ENCODE measurements around the gene ROBO4.
A peak's percentile ranks its signal among the peaks of the same experiment; 100 is the strongest.

Gene ROBO4

GRCh38 chr11:124896071-124896750 lies 1.5 kb downstream of the ROBO4 start:
- Histone ChIP-seq H3K27ac (ENCODE audit: low read length) (no peak overlapping the region), H3K4me1 (ENCODE audit: control insufficient read depth, insufficient read depth, low read length) (peaks cover 19% of the 10 kb centered on the region), H3K36me3 (ENCODE audit: control insufficient read depth in 2 of 2, insufficient read depth in 2 of 2, low read length in 2 of 2) (no peaks in the 10 kb centered on the region), H3K4me3 (ENCODE audit: low read length in 2 of 2) (peak overlapping the region in 1 of 2 donors; percentile 55), H3K9me3 (ENCODE audit: control insufficient read depth in 2 of 2, low read length in 2 of 2) (no peaks in the 10 kb centered on the region), H3K9ac (ENCODE audit: low read length in 2 of 2) (no peak overlapping the region), H3K27me3 (ENCODE audit: control insufficient read depth in 1 of 2, insufficient read depth in 2 of 2, low read length in 2 of 2) (no peaks in the 10 kb centered on the region)

- no peaks in the 10 kb centered on the region for H3K36me3 ChIP-seq (ENCODE audit: control insufficient read depth in 2 of 2, insufficient read depth in 2 of 2, low read length in 2 of 2)
- no peak overlapping the region for H3K4me3 ChIP-seq (ENCODE audit: low read length in 2 of 2)
- peaks cover 0 to 3% of the 10 kb centered on the region in 2 donors for H3K27me3 ChIP-seq (ENCODE audit: control insufficient read depth in 1 of 2, insufficient read depth in 2 of 2, low read length in 2 of 2)
- H3K4me1 ChIP-seq (ENCODE audit: control insufficient read depth, insufficient read depth, low read length) = peaks cover 24% of the 10 kb centered on the region
- no peak overlapping the region for H3K27ac ChIP-seq (ENCODE audit: low read length)
- no peaks in the 10 kb centered on the region for H3K9me3 ChIP-seq (ENCODE audit: control insufficient read depth in 2 of 2, low read length in 2 of 2)
- no peak overlapping the region for H3K9ac ChIP-seq (ENCODE audit: low read length in 2 of 2)
Observed at GRCh38 chr11:124895471-124895971, 2.1 kb downstream of the ROBO4 start.

- Histone ChIP-seq H3K27ac (ENCODE audit: low read length) (no peak overlapping the region), H3K36me3 (ENCODE audit: control insufficient read depth in 2 of 2, insufficient read depth in 2 of 2, low read length in 2 of 2) (no peaks in the 10 kb centered on the region), H3K9me3 (ENCODE audit: control insufficient read depth in 2 of 2, low read length in 2 of 2) (no peaks in the 10 kb centered on the region), H3K9ac (ENCODE audit: low read length in 2 of 2) (no peak overlapping the region), H3K4me1 (ENCODE audit: control insufficient read depth, insufficient read depth, low read length) (peaks cover 24% of the 10 kb centered on the region), H3K4me3 (ENCODE audit: low read length in 2 of 2) (no peak overlapping the region), H3K27me3 (ENCODE audit: control insufficient read depth in 1 of 2, insufficient read depth in 2 of 2, low read length in 2 of 2) (peaks cover 0 to 3% of the 10 kb centered on the region in 2 donors)
Observed at GRCh38 chr11:124894606-124895430, 2.8 kb downstream of the ROBO4 start.

GRCh38 chr11:124893781-124894401 lies 3.8 kb downstream of the ROBO4 start:
- no peak overlapping the region for H3K4me3 ChIP-seq (ENCODE audit: low read length in 2 of 2)
- peaks cover 0 to 3% of the 10 kb centered on the region in 2 donors for H3K27me3 ChIP-seq (ENCODE audit: control insufficient read depth in 1 of 2, insufficient read depth in 2 of 2, low read length in 2 of 2)
- H3K9me3 ChIP-seq (ENCODE audit: control insufficient read depth in 2 of 2, low read length in 2 of 2) = no peaks in the 10 kb centered on the region
- H3K4me1 ChIP-seq (ENCODE audit: control insufficient read depth, insufficient read depth, low read length) = peaks cover 24% of the 10 kb centered on the region
- H3K27ac ChIP-seq (ENCODE audit: low read length) = no peak overlapping the region
- no peaks in the 10 kb centered on the region for H3K36me3 ChIP-seq (ENCODE audit: control insufficient read depth in 2 of 2, insufficient read depth in 2 of 2, low read length in 2 of 2)
- H3K9ac ChIP-seq (ENCODE audit: low read length in 2 of 2) = no peak overlapping the region

- peaks cover under 1 to 5% of the 10 kb centered on the region in 2 donors for H3K27me3 ChIP-seq (ENCODE audit: control insufficient read depth in 1 of 2, insufficient read depth in 2 of 2, low read length in 2 of 2)
- no peak overlapping the region for H3K27ac ChIP-seq (ENCODE audit: low read length)
- H3K9me3 ChIP-seq (ENCODE audit: control insufficient read depth in 2 of 2, low read length in 2 of 2) = no peaks in the 10 kb centered on the region
- H3K9ac ChIP-seq (ENCODE audit: low read length in 2 of 2) = no peak overlapping the region
- H3K4me3 ChIP-seq (ENCODE audit: low read length in 2 of 2) = no peak overlapping the region
- H3K36me3 ChIP-seq (ENCODE audit: control insufficient read depth in 2 of 2, insufficient read depth in 2 of 2, low read length in 2 of 2) = no peaks in the 10 kb centered on the region
- H3K4me1 ChIP-seq (ENCODE audit: control insufficient read depth, insufficient read depth, low read length) = peaks cover 21% of the 10 kb centered on the region
Observed at GRCh38 chr11:124892750-124893454, 4.8 kb downstream of the ROBO4 start.

- H3K4me1 ChIP-seq (ENCODE audit: control insufficient read depth, insufficient read depth, low read length) = peaks cover 16% of the 10 kb centered on the region
- H3K9ac ChIP-seq (ENCODE audit: low read length in 2 of 2) = no peak overlapping the region
- H3K27me3 ChIP-seq (ENCODE audit: control insufficient read depth in 1 of 2, insufficient read depth in 2 of 2, low read length in 2 of 2) = peaks cover 4 to 5% of the 10 kb centered on the region in 2 donors
- H3K9me3 ChIP-seq (ENCODE audit: control insufficient read depth in 2 of 2, low read length in 2 of 2) = no peaks in the 10 kb centered on the region
- H3K4me3 ChIP-seq (ENCODE audit: low read length in 2 of 2) = no peak overlapping the region
- H3K36me3 ChIP-seq (ENCODE audit: control insufficient read depth in 2 of 2, insufficient read depth in 2 of 2, low read length in 2 of 2) = no peaks in the 10 kb centered on the region
- no peak overlapping the region for H3K27ac ChIP-seq (ENCODE audit: low read length)
Observed at GRCh38 chr11:124892146-124892545, 5.5 kb downstream of the ROBO4 start.

GRCh38 chr11:124891373-124891861 lies 6.2 kb downstream of the ROBO4 start:
- Histone ChIP-seq H3K9me3 (ENCODE audit: control insufficient read depth in 2 of 2, low read length in 2 of 2) (no peaks in the 10 kb centered on the region), H3K4me3 (ENCODE audit: low read length in 2 of 2) (no peak overlapping the region), H3K27me3 (ENCODE audit: control insufficient read depth in 1 of 2, insufficient read depth in 2 of 2, low read length in 2 of 2) (peaks cover 4 to 8% of the 10 kb centered on the region in 2 donors), H3K36me3 (ENCODE audit: control insufficient read depth in 2 of 2, insufficient read depth in 2 of 2, low read length in 2 of 2) (no peaks in the 10 kb centered on the region), H3K4me1 (ENCODE audit: control insufficient read depth, insufficient read depth, low read length) (peaks cover 16% of the 10 kb centered on the region), H3K9ac (ENCODE audit: low read length in 2 of 2) (no peak overlapping the region), H3K27ac (ENCODE audit: low read length) (no peak overlapping the region)

GRCh38 chr11:124890683-124891372 lies 6.8 kb downstream of the ROBO4 start:
- peaks cover 5 to 8% of the 10 kb centered on the region in 2 donors for H3K27me3 ChIP-seq (ENCODE audit: control insufficient read depth in 1 of 2, insufficient read depth in 2 of 2, low read length in 2 of 2)
- H3K4me3 ChIP-seq (ENCODE audit: low read length in 2 of 2) = no peak overlapping the region
- H3K36me3 ChIP-seq (ENCODE audit: control insufficient read depth in 2 of 2, insufficient read depth in 2 of 2, low read length in 2 of 2) = no peaks in the 10 kb centered on the region
- H3K9me3 ChIP-seq (ENCODE audit: control insufficient read depth in 2 of 2, low read length in 2 of 2) = no peaks in the 10 kb centered on the region
- H3K27ac ChIP-seq (ENCODE audit: low read length) = no peak overlapping the region
- H3K4me1 ChIP-seq (ENCODE audit: control insufficient read depth, insufficient read depth, low read length) = peaks cover 13% of the 10 kb centered on the region
- H3K9ac ChIP-seq (ENCODE audit: low read length in 2 of 2) = no peak overlapping the region

- Histone ChIP-seq H3K9ac (ENCODE audit: low read length in 2 of 2) (no peak overlapping the region), H3K4me1 (ENCODE audit: control insufficient read depth, insufficient read depth, low read length) (peaks cover 13% of the 10 kb centered on the region), H3K27ac (ENCODE audit: low read length) (no peak overlapping the region), H3K36me3 (ENCODE audit: control insufficient read depth in 2 of 2, insufficient read depth in 2 of 2, low read length in 2 of 2) (no peaks in the 10 kb centered on the region), H3K27me3 (ENCODE audit: control insufficient read depth in 1 of 2, insufficient read depth in 2 of 2, low read length in 2 of 2) (peaks cover 8% of the 10 kb centered on the region in 2 donors), H3K9me3 (ENCODE audit: control insufficient read depth in 2 of 2, low read length in 2 of 2) (no peaks in the 10 kb centered on the region), H3K4me3 (ENCODE audit: low read length in 2 of 2) (no peak overlapping the region)
Observed at GRCh38 chr11:124890151-124890550, 7.5 kb downstream of the ROBO4 start.
